K562 (cell line): ENCODE results near the gene NRM. TPM values are rescaled to one million over a fixed set of nuclear protein-coding genes. Genes with fewer than 3 reads are reported as not detected.

Experiments used
- CHD2 ChIP-seq: IDR thresholded peaks from 2 replicates; pipeline ENCODE4 v1.6.1; 2011; ENCODE audit warnings: low read depth, low read length
- CHD7 ChIP-seq: fragments of 200-600 bp; sonication (generic); IDR thresholded peaks from one replicate; pipeline ENCODE4 v1.6.1; 2012; ENCODE audit warnings: mild to moderate bottlenecking, low read depth, low read length, inconsistent platforms
- CTCF ChIP-seq, 3 experiments: IDR thresholded peaks in 2 of 3; conservative IDR thresholded peaks in 1 of 3; 2 replicates each; pipeline ENCODE4 v1.5.1; 2011 to 2012; ENCODE audit warnings: low read length in 3 of 3, mild to moderate bottlenecking in 3 of 3, control low read depth in 2 of 3, improper control_type of control experiment in 1 of 3, inconsistent platforms in 1 of 3, low read depth in 1 of 3, mixed read lengths in 1 of 3, moderate library complexity in 1 of 3; ENCODE audit not compliant: insufficient read depth in 2 of 3
- HIVEP1 ChIP-seq: fragments of 250-450 bp; sonication (Bioruptor Pico); IDR thresholded peaks from 2 replicates; pipeline ENCODE4 v1.4.0; 2020; ENCODE audit warnings: mild to moderate bottlenecking
- IRF1 ChIP-seq: sonication (generic); formaldehyde crosslinking; IDR thresholded peaks from 2 replicates; pipeline ENCODE4 v1.8.0; 2022; ENCODE audit warnings: missing genetic modification reagents, mild to moderate bottlenecking, borderline replicate concordance
- KHSRP ChIP-seq: fragments of 450-650 bp; IDR thresholded peaks from 2 replicates; pipeline ENCODE4 v1.6.1; 2017
- MTF1 ChIP-seq: fragments of 250-450 bp; sonication (Bioruptor Pico); IDR thresholded peaks from 2 replicates; pipeline ENCODE4 v1.9.0; 2021; ENCODE audit warnings: moderate library complexity, mild to moderate bottlenecking, inconsistent platforms, borderline replicate concordance
- POLR2G ChIP-seq: fragments of 200-400 bp; formaldehyde crosslinking; IDR thresholded peaks from 2 replicates; pipeline ENCODE4 v1.6.1; 2017; ENCODE audit warnings: low read depth, mild to moderate bottlenecking, antibody characterized with exemption, low read length, moderate library complexity
- RBM15 ChIP-seq: fragments of 200-400 bp; formaldehyde crosslinking; IDR thresholded peaks from 2 replicates; pipeline ENCODE4 v1.6.1; 2018; ENCODE audit warnings: mild to moderate bottlenecking, low read length, moderate library complexity; ENCODE audit not compliant: insufficient read depth
- ZNF143 ChIP-seq: sonication (generic); formaldehyde crosslinking; IDR thresholded peaks from 2 replicates; pipeline ENCODE4 v1.9.0; 2022; ENCODE audit warnings: mild to moderate bottlenecking, missing genetic modification reagents
- ZNF740 ChIP-seq, 3 experiments: fragments of 200-800 bp in 1 of 3; sonication (Bioruptor generic) in 1 of 3; sonication (generic) in 1 of 3; formaldehyde crosslinking in 1 of 3; IDR thresholded peaks; 2 replicates each; pipeline versions ENCODE4 v1.6.1 to v1.8.0; 2016 to 2022; ENCODE audit warnings: mild to moderate bottlenecking in 2 of 3, missing compliant biosample characterization in 2 of 3, missing genetic modification characterization in 2 of 3, missing genetic modification reagents in 1 of 3
- polyA plus RNA-seq, 8 experiments: library from polyadenylated mRNA; depleted of rRNA in 4 of 8; stranded (reverse) in 5 of 8; unstranded in 3 of 8; fragments of >200 nt; fragmentation: Nextera tagmentation in 2 of 8; fragmentation: Illumina TruSeq in 1 of 8; extraction: Ambion mirVana in 2 of 8; extraction: Trizol in 1 of 8; gene quantifications; 2 replicates each; pipeline versions ENCODE4 v1.2.1 to v1.2.3, GENCODE V29; 2011 to 2014; ENCODE audit warnings: inconsistent platforms in 1 of 8, missing spikeins in 1 of 8
- total RNA-seq, 7 experiments: library from RNA; depleted of rRNA in 6 of 7; stranded (reverse); fragments of >200 nt in 6 of 7; fragmentation: Illumina TruSeq in 2 of 7; extraction: Trizol in 2 of 7; gene quantifications; 2 replicates each; pipeline versions ENCODE4 v1.2.1 to v1.2.3, GENCODE V29; 2011 to 2021; ENCODE audit warnings: low replicate concordance in 1 of 7

The NRM gene
- total and polyA plus RNA-seq, 9 of the 15 experiments (the other 6 are each of a cell fraction or from before 2014, with no cell fraction given): 9.7 to 58.2 (median 18.1) TPM

- TF ChIP-seq CHD7 (no peak), RBM15 (no peak), IRF1 (CRISPR knock-in tag) (no peak), CTCF (IDR thresholded peaks at IDR 0.05 in 2 of 3, conservative IDR thresholded peaks at IDR 0.05 in 1 of 3; ENCODE audit: insufficient read depth in 2 of 3, low read depth in 1 of 3, low read length in 3 of 3) (0 out of 6 replicates have a peak, but pooled peaks of 1 of the 3 experiments have one; percentile 6), POLR2G (no peak), MTF1 (CRISPR knock-in tag) (no peak), HIVEP1 (CRISPR knock-in tag) (no peak), ZNF740 (CRISPR knock-in tag; IDR thresholded peaks at IDR 0.05) (no peak), ZNF740 (tag; IDR thresholded peaks at IDR 0.05) (no peak), KHSRP (no peak), CHD2 (no peak), ZNF143 (no peak)
These were observed 544 bp upstream of the NRM start (continued) for GRCh38 chr6:30691208-30691847.
